ENCODE data around the gene FBN1.

FBN1 gene

DNA sequence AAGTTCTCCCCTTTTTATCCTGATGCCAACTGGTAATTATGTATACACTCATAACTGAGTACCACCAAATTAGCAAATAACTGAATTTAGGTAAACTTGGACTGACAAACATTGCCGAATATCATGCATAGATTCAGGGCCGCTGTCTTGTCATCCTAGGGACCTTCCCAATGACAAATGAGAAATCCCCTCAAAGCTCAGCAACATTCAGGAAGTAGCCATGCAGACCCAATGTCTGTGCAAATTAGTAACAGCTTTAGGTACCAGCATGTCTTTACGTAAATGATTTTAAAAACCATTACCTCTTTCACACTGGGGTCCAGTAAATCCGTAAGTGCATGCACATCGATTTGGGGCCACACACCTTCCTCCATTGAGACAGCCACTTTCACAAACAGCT is 49.5 kb downstream of the FBN1 start:
- TF ChIP-seq ZNF274 (IDR thresholded peaks at IDR 0.05; ENCODE audit: low read depth, low read length), result no peak

DNA sequence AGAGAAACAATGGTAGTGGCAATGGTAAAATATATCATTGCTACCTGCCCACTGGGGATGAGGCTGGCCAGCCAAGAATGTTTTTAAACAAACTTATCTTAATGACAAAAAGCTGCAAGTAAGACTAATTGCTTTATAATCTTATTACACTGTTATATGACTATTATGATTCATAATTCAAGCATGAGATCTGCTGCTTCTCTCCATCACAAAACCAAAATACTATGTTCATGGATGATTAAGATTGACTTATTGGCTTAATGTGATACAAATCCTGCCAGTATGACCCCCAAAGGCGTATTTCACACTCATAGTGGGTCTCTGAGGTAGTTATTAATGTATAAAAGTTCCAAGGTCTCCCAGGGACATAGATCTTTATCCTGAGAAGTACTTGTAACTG is 52.6 kb downstream of the FBN1 start:
- TF ChIP-seq ZNF274 (IDR thresholded peaks at IDR 0.05; ENCODE audit: low read depth, low read length), result no peak
- H3K4me3 ChIP-seq (ENCODE audit: low read length), result no peak overlapping the region

More for the DNA sequence above, 49.5 kb downstream of the FBN1 start:
- no peak overlapping the region for H3K4me3 ChIP-seq (ENCODE audit: low read length)

DNA sequence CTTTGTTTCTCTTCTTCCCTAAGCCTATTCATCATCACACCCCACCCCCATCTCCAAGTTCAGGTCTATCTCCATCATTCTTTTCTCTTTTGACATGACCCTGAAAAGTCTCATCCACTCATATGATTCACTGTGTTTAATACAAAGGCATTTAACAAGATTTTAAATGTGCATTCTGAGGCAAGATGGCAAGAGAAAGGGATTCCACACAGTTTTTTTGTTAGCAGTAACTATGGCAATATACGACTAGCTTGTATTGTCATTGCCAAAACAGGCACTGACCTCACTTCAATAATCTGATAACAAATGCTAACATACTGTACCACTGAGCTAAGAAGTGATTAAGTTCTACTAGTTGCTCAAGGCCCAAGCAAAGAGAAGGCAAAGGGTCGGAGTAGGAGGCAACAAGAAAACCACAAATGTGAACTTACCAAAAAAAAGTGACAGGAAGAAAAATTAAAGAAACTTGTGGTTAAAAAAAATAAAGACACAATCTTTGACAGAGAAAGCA is 53.2 kb downstream of the FBN1 start:
- H3K4me3 ChIP-seq (ENCODE audit: low read length), result no peak overlapping the region
- no peak for TF ChIP-seq ZNF274 (IDR thresholded peaks at IDR 0.05; ENCODE audit: low read depth, low read length)

DNA sequence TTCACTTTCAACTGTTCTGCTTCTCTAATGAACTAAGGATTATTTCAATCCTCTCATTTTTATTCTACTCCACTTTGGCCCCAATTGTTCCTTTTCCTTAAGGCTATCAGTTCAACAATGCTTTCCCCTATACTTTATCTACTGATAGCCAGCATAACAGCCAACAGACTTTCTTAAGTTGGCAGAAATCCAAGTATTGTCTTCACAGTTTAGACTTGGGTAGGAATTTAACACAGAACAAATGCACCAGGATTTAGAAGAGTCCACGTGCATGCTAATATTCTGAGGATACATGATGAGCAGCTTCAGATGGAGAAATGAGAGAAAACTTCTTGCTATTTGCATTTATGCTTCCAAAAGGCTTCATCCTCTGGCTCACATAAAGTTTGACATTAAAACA is 54.8 kb downstream of the FBN1 start:
- no peak overlapping the region for H3K4me3 ChIP-seq (ENCODE audit: low read length)
- TF ChIP-seq ZNF274 (IDR thresholded peaks at IDR 0.05; ENCODE audit: low read depth, low read length), result no peak

DNA sequence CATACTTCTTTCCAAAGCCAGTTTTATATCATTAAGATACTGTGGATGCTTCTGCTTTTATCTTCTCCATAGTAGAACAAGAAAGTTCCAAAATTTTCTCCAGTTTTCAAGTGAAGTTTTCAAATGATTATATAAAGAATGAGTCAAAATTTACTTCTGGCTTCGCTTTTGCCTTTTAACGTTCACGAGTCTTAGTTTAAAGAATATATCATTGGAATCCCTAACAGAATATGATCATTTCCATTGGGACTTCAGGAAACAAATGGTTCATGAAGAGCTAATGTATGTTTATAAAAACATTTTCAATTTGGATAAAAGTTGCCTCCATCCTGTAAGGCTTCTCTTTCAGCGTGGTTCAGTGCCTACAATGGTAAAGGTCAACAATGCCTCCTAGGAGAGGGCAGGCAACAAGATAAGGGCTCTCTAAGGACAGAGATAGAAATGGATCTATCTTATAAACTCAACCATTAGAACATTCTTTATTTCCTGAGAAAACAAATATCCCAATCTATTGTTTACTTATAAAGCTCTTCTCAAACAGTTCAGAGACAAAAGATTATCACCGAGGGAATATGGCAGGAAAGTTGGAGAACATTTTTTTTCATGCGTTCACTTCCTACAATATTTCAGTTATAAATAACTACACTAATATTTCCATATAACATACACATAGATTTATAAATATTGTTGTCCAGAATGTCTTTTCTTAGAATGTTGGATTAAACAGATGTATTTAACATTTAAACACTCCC is 60.5 kb downstream of the FBN1 start:
- no peak for TF ChIP-seq ZNF274 (IDR thresholded peaks at IDR 0.05; ENCODE audit: low read depth, low read length)
- H3K4me3 ChIP-seq (ENCODE audit: low read length), result no peak overlapping the region

DNA sequence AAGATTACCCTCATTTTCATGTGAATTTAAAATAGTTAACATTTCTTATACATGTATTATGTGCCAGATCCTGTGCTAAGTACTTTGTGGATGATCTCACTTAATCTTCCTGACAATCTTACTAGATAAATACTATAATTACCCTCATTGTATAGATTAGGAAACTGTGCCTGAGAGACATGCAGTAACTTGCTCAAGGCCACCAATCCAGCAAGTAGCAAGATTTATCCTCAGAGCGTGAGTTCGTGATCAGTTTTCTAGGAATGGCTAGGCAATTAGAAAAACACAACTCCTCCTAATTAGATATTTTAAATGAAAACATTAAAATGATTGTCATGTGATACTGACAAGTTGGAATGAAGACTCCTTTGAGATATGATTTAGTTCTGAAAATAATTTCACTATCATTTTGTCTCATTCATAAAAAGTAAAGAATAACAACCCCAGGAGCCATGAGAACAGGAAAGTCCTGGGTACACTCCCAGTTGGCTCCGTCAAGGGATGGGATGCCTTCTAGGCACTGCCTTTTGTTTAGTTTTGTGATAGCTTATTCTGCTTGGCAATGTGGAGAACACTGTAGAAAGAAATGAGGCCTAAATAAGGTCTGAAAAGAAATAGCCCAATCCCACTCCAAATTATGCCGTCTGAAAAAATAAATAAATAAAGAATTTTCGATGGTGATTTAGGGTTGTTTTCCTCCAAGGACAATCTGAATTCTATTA is 61.3 kb downstream of the FBN1 start:
- no peak overlapping the region for H3K4me3 ChIP-seq (ENCODE audit: low read length)
- TF ChIP-seq ZNF274 (IDR thresholded peaks at IDR 0.05; ENCODE audit: low read depth, low read length), result no peak

DNA sequence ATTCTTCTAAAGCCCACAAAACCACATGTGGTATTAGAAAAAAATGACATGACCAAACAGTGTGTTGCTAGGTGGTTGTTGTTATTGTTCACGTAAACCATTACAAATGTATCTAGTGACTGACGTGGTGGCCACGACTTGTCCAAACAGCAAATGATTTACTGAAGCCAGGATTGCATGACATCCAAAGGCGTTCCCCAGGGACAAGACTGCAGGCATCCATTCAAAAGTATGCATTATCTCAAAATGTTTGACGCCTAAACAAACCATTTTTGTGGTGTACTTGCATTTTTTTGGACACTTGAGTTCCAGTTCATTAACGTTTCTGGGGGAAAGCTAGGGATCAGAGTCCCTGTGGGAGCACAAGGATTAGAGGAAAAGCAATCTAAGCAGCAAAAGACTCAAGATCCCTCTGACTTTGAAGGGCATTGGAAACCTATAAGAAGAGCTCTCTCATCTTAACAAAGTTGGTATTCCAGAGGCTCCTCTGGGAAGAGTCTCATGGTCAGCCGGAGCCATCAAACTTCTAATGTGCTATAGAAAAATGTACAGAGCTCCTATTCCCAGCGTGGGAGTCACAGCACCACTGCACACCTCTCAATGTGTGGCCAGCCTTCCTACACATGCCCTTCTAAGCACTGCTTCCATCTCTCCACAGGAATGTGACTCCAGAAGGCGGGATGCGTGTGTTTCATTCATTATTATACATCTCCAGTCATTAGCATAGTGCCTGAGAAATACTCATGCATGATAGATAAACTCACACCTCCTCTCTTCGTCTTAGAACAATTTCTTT is 62.9 kb downstream of the FBN1 start:
- no peak overlapping the region for H3K4me3 ChIP-seq (ENCODE audit: low read length)

DNA sequence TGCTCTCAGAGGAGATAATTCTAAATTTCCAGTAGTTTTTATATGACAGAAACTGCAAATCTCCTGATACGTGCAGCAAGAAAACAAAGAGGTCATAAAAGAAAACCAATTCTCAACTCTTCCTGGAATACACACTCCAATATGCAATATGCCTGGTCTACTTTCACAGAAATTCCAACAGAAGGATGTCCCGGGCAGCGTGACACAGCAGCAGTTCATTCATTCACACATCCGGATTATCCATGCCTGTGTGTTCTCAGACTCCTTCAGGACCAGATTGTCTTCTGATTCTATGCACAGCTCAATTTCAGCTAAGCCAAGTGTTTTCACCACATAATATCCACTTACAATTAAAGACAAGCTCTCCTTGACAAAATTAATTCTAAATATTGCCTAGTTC is 64.3 kb downstream of the FBN1 start:
- no peak for TF ChIP-seq ZNF274 (IDR thresholded peaks at IDR 0.05; ENCODE audit: low read depth, low read length)
- H3K4me3 ChIP-seq (ENCODE audit: low read length), result no peak overlapping the region

More for the DNA sequence above, 62.9 kb downstream of the FBN1 start:
- no peak for TF ChIP-seq ZNF274 (IDR thresholded peaks at IDR 0.05; ENCODE audit: low read depth, low read length)

DNA sequence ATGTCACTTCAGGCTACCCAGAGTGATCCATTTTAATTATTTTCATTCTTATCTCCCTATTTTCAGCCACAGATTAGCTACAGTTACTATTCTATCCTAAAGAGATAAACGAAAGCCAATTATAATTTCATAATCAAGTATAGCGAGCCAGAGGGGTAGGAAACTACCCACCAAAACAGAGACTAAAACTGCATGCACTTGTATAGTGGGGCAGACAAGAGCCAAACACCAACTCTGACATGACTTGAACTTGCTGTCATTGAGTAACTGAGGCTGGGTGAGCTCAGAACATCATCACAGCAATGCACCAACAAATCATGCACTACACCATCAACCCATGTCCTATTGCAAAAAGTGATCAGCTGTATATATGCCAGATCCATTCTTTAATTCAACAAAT is 64.8 kb downstream of the FBN1 start:
- no peak overlapping the region for H3K4me3 ChIP-seq (ENCODE audit: low read length)
- TF ChIP-seq ZNF274 (IDR thresholded peaks at IDR 0.05; ENCODE audit: low read depth, low read length), result no peak

DNA sequence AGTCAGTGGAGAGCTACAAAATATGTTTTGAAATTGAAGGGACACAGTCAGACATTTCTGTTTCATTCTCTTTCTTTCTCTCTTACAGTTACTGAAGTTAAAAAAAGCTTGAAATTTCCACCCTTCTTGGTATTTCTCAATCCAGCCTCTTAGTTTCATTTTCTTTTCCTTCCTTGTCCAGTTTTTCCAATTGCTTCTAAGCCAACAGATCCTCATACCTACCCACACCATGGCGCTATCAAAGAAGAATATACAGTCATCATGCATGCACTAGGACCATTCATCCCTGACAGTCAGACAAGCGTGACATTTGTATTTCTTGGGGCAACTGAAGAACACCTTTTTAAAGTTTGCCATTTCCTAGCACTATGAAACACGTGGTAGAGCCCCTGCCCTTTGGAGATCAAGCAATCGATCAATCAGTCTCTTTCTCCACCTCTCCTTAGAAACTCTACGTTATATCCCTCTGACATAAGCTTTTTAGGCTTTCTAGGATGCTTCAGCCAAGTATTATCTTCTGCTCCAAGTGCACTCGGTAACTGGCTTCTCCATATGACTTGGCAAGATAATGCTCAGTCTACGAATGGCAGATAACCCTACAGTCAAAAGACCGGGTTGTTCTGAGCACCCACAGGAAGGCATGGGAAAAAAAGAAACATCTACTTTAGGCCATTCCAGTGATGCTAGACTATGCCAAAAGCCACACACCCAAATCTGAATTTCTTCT is 65.4 kb downstream of the FBN1 start:
- no peak overlapping the region for H3K4me3 ChIP-seq (ENCODE audit: low read length)
- no peak for TF ChIP-seq ZNF274 (IDR thresholded peaks at IDR 0.05; ENCODE audit: low read depth, low read length)

DNA sequence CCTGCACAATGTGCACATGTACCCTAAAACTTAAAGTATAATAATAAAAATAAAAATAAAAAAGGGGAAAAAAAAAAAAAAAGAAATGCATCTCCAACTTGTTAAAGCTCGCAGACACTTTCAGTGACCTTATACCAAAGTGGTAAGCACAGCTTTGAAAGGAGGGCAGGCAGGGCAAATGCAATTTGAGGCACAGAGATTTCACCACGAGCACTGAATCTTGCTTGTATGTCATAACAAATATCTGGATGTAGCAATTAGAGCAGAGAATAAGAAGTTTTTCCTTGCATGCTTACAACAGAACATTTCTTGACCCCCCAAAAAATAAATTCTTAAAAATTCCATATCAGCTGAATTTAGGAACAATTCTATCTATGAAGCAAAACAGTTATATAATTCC is 66.5 kb downstream of the FBN1 start:
- TF ChIP-seq ZNF274 (IDR thresholded peaks at IDR 0.05; ENCODE audit: low read depth, low read length), result no peak
- H3K4me3 ChIP-seq (ENCODE audit: low read length), result no peak overlapping the region

DNA sequence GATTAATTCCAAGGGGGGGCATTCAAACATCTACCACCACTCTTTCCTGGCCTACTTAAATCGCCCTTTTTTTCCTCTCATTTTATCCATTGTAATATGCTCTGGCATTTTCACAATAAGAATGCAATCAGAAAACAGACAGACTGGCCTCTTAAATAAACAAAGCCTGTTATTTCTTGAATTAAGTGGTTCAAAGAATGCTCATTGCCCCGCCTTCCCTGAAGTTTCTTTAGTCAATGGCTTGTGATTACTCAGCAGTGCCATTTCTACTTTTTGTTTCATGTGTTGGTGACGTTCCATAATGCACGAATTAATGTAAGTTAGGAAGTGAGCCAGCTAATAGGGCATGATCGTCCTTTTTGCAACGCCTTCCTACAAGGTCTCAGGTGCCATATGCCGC is 68.0 kb downstream of the FBN1 start:
- H3K4me3 ChIP-seq (ENCODE audit: low read length), result no peak overlapping the region
- TF ChIP-seq ZNF274 (IDR thresholded peaks at IDR 0.05; ENCODE audit: low read depth, low read length), result no peak

DNA sequence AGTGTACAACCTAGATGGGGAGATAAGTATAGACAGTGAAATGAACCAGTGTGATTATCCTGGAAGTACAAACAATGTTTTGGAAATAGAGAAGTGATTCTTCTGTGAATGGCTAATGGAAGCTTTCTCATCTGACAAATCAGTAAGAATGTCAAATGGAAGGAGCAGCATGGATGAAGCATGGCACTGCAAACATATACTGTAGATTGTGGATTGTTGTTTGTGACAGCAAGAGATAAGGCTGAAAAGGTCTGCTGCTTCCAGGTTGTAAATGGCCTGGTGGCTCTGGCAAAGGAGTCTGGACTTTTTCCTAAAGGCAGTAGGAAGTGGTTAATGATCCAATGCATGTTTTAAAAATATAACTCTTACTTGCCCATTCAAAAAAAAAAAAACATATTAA is 71.3 kb downstream of the FBN1 start:
- TF ChIP-seq ZNF274 (IDR thresholded peaks at IDR 0.05; ENCODE audit: low read depth, low read length), result no peak
- H3K4me3 ChIP-seq (ENCODE audit: low read length), result no peak overlapping the region

DNA sequence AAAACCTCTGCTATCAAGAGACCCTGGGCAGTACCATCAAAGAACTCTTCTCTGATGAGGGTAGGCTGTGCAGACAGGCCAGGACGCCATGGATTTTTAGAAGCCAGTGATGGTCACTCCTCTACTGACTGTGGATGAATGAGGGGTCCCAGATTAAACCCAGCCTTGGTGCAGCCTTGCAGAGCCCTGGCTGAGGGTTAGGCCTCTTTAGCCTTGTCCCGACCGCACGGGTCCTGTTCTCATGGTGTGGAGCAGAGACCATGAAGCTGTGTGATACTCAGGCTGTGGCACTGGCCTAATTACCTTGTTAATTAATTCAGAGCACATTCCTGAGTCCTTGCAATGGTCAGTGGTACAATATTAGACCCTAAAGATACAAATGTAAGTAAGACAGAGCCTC is 71.7 kb downstream of the FBN1 start:
- no peak overlapping the region for H3K4me3 ChIP-seq (ENCODE audit: low read length)
- TF ChIP-seq ZNF274 (IDR thresholded peaks at IDR 0.05; ENCODE audit: low read depth, low read length), result no peak
